Stimulated activated CD8-positive, alpha-beta memory T cell treated with anti-CD3 and anti-CD28 coated beads, Interleukin-4, amount 100 ng/mL, for 1 hour (primary cell): ENCODE measurements around the gene SMIM45.

Source experiments
- DNase-seq, 2 donors: peaks; one replicate each; pipeline ENCODE4 v3.0.0-alpha.2; 2020; ENCODE audit warnings: low read depth in 2 of 2, low spot score in 1 of 2

SMIM45 gene

GRCh38 chr22:41915035-41915785 lies 36.7 kb upstream of the SMIM45 start, which contains the start of gene SHISA8:
Gene SHISA8 (minus strand): TSS chr22:41915074. CDS start chr22:41914667, 407 bp downstream.
- peak in 1 of 2 donors; percentile 36 for DNase-seq

DNA sequence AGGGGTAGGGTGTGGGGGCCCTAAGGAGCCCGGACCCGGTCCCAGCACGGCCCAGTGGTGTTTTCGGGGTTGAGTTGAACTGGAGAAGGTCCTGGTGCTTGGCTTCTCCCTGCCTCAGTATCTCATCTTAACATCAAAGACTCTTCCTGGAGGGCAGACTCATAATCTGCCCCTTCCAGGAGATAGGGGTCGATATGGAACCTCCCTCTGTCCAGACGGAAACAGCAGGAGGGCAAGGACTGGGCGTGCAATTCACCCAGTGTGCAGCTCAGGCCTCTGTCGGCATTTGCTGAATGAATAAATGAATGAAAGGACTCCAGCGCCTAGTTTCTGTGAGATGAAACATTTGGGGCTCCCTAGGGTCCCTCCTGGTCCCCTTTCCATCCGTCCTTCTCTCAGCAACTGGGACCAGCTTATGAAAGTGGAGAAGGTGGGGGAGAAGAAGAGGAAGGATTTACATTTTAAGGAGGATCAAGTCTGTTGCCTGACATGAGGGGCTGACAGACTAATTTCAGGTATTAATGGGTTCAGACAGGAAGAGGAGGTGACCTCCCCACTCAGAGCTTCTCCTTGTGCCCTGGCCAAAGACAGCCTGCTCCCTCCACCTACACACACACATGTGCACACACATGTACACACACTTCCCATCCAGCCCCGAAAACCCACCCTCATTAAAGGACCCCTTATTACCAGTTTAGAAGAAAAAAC lies 36.0 kb upstream of the SMIM45 start:
- no peak for DNase-seq

- DNase-seq, result no peak
Observed at GRCh38 chr22:41916745-41917358, 35.1 kb upstream of the SMIM45 start.

GRCh38 chr22:41917375-41917902 lies 34.5 kb upstream of the SMIM45 start:
- DNase-seq, result no peak

- no peak for DNase-seq
Observed at GRCh38 chr22:41917903-41918791, 33.8 kb upstream of the SMIM45 start.

GRCh38 chr22:41919357-41920224 lies 32.4 kb upstream of the SMIM45 start:
- no peak for DNase-seq

GRCh38 chr22:41920271-41920976 lies 31.5 kb upstream of the SMIM45 start:
- DNase-seq, result no peak

DNA sequence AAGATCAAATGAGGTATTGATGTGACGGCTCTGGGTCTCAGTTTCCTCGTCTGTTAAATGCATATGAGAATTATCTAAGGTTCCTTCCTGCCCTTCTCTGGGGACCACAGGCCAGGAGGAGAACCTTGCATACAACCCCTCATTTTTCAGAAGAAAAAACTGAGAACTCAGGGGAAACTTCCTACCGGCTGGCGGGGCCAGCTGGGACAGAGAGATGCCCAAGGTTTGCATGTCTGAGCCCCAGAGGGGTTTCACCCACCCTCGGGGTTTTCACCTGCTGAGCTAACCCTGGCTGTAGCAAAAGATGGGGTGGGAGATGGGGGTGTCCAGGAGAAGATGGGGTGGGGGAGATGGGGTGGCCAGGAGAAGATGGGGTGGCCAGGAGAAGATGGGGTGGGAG lies 29.6 kb upstream of the SMIM45 start:
- DNase-seq, result no peak

- DNase-seq, result no peak
Observed at GRCh38 chr22:41922940-41923594, 28.9 kb upstream of the SMIM45 start.

GRCh38 chr22:41923595-41924276 lies 28.2 kb upstream of the SMIM45 start:
- no peak for DNase-seq

DNA sequence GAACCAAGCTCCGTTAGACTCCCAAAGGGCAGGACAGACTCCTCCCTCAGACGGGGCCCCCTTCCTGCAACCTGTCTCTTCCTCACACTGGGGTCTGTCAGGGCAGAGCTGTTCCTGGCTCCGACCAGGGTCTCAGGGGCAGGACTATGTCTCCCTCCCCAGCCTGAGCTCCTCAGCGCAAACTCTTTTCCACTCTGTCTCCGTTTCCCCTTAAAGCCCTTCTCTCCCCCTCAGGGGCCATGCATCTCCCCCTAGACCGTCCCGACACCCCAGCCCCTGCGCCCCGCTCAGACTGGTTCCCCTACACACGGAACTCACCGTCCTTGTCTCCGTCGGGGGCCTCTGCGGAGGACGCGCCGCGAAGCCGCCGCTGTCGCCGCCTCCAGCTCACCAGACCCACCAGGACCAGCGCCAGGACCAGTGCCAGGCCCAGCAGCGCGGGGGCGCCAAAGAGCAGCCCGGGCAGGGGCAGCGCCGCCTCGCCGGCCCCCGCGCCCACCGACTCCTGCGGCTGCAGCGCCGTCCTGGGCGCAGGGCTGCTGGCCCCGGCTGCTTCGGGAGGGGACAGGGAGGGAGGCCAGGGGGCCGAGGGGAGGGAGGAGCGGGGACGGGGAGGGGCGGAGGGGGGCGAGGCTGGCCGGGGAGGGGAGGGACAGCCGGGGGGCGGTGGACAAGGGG lies 26.0 kb upstream of the SMIM45 start:
- DNase-seq, result peak; percentile 42 to 57

DNA sequence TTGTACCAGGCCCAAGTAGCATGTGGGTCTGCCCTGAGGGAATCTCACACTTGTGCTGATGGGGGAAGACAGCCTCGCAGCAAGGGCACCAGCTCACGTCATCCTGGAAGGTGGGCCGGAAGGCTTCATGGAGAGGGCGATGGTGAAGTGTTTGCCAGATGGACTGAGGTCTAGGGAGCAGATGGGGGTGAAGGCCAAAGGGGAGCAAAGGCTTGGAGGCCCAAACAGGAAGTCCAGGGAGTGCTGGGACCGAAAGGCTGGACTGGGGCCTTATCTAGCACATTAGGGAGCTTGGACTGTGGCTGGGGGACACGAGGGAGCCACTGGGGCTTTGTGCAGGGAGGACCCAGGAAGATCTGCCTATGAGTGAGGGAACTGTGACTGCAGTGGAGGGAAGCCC lies 24.1 kb upstream of the SMIM45 start:
- no peak for DNase-seq

GRCh38 chr22:41928593-41929417 lies 23.1 kb upstream of the SMIM45 start:
- no peak for DNase-seq

DNA sequence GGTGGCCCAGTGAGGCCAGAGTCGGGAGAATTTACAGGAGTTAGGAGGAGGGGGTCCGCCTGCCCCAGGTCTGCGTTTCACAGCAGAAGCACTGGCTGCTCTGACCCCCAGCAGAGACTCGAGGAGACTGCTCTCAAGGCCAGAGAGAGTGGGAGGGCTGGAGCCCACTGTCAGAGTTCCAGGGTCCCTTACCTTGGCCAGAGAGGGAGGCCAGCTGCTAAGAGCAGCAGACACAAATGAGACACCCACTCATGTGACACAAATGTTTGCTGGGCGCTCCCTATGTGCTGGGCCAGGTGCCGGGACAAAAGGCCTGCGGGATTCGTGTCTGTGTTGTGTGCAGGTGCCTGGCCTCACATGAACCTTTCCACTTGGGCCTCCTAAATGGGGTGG lies 22.5 kb upstream of the SMIM45 start:
- no peak for DNase-seq

DNA sequence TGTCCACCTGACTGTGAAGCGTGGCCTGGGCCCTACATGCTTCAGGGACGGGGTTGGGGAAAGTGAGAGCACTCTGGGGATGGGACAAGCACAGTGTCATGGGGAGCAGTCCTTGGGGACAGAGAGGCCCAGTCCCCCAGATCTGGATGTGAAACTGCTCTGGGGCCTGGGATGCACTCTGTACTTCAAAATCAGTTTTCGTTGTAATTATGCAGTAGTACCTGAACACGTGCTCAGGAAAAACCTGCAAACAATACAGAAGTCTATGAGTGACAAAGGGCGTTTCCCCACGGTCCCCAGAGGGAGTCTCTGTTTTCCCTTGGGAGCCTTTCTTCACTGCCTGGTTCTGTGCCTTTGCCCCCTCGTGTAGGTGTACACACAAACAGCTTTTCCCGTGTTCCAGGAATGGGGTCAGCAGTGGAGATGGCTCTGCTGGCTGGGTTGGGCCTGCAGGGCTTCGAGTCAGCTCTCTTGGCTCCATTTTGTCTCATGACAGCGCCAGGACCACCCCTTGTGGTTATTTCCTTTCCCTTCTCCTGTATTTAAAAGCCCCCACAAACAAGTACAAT lies 20.2 kb upstream of the SMIM45 start:
- no peak for DNase-seq

DNA sequence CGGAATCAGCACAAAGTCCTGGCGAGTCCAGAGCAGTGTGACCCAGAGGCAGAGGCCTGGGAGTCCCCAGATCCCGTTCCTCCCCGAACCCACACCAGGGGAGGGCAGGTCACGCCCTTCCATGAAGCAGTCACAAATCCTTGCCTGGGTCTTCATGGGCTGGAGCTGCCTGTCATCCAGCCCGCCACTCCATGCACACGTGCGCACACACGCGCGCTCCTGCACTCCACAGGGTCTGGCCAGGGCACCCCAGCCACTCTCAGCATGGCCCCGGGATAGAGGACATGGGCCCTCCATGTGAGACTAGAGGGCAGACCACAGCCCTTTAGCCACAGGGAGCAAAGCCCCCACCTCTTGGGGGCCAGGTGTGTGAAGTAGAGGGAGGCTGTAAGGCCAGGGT lies 19.6 kb upstream of the SMIM45 start:
- DNase-seq, result no peak
